T-helper 1 cell treated with Interleukin-12 subunit alpha and Interleukin-12 subunit beta and Interleukin-4 antibody, amounts not matched to agents 30 μg/mL and 1 μg/mL, for 36 hours (primary cell): Measurements from ENCODE around the gene CRISPLD2.

ENCODE experiments used
- H3K27ac Mint-ChIP-seq: one replicate; pipeline ENCODE4 v1.8.0; 2021; ENCODE audit warnings: mild to moderate bottlenecking, mixed read lengths
- H3K27me3 Mint-ChIP-seq: one replicate; pipeline ENCODE4 v1.8.0; 2021; ENCODE audit warnings: low read depth, mixed read lengths
- H3K36me3 Mint-ChIP-seq: one replicate; pipeline ENCODE4 v1.8.0; 2021; ENCODE audit warnings: low read depth, mixed read lengths
- H3K4me1 Mint-ChIP-seq: one replicate; pipeline ENCODE4 v1.8.0; 2021; ENCODE audit warnings: low read depth, mixed read lengths
- H3K4me3 Mint-ChIP-seq: one replicate; pipeline ENCODE4 v1.8.0; 2021; ENCODE audit warnings: mild to moderate bottlenecking, moderate library complexity, mixed read lengths
- H3K9me3 Mint-ChIP-seq: one replicate; pipeline ENCODE4 v1.8.0; 2021; ENCODE audit warnings: mixed read lengths

The CRISPLD2 gene

DNA sequence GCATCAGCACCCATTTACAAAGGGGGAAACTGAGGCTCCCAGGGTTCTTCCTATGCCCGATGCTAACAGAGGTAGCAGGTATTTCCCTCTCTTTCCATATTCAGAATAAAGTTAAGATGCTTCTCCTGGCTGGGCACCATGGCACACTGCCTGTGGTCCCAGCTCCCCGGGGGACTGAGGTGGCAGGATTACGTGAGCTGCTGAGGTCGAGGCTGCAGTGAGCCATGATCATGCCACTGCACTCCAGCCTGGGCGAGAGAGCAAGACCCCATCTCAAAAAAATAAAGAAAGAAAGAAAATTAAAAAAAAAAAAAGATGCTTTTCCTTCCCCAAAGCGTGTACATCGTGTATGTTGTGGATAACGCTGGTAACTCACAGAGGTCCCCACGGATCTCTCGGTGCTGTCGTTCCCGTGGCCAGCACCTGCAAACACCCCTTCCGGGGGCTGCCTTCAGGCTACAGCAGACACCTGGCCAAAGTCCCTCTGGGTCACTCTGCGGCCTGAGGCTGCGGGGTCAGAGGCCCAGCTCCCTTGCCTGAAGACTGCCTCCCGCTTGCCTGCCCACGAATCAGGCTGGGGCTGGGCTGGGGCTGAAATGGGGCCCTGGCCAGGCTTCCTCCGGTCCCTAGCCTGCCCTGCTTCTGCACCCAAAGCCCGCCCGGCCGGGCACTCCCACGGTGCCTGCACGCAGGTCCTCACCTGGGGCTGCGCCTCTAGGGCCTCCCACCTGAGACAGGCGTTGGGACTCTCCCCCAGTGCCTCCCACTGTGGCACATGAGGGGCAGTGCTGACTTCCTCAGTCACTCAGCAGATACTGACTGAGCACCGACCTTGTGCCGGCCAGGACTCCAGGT, 128.4 kb downstream of the CRISPLD2 start:
- no peak overlapping the region for H3K27ac Mint-ChIP-seq
- H3K27me3 Mint-ChIP-seq, result peaks cover 8% of the 10 kb centered on the region
- no peaks in the 10 kb centered on the region for H3K9me3 Mint-ChIP-seq
- no peak overlapping the region for H3K4me3 Mint-ChIP-seq
- peaks cover 1% of the 10 kb centered on the region for H3K4me1 Mint-ChIP-seq
- no peaks in the 10 kb centered on the region for H3K36me3 Mint-ChIP-seq

DNA sequence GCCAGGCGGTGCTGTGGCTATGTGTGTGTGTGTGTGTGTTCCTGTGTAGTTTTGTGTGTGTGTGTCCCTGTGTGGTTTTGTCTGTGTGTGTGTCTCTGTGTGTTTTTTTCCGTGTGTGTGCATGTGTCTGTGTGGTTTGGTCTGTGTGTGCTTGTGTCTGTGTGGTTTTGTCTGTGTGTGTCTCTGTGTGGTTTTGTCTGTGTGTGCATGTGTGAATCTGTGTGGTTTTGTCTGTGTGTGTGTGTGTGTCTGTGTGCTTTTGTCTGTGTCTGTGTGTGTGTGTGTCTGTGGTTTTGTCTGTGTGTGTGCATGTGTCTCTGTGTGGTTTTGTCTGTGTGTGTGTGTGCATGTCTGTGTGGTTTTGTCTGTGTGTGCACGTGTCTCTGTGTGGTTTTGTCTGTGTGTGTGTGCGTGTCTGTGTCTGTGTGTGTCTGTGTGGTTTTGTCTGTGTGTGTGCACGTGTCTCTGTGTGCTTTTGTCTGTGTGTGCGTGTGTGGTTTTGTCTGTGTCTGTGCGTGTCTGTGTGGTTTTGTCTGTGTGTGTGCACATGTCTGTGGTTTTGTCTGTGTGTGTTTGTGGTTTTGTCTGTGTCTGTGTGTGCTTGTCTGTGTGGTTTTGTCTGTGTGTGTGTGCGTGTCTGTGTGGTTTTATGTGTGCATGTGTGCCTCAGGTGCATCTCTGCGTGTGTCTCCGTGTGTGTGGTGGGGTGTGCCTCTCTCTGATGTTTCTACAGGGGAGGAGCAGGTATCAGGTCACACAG, 129.2 kb downstream of the CRISPLD2 start:
- H3K4me1 Mint-ChIP-seq, result peaks cover 1% of the 10 kb centered on the region
- no peaks in the 10 kb centered on the region for H3K9me3 Mint-ChIP-seq
- peaks cover 8% of the 10 kb centered on the region for H3K27me3 Mint-ChIP-seq
- H3K36me3 Mint-ChIP-seq, result no peaks in the 10 kb centered on the region
- H3K27ac Mint-ChIP-seq, result no peak overlapping the region
- H3K4me3 Mint-ChIP-seq, result no peak overlapping the region

DNA sequence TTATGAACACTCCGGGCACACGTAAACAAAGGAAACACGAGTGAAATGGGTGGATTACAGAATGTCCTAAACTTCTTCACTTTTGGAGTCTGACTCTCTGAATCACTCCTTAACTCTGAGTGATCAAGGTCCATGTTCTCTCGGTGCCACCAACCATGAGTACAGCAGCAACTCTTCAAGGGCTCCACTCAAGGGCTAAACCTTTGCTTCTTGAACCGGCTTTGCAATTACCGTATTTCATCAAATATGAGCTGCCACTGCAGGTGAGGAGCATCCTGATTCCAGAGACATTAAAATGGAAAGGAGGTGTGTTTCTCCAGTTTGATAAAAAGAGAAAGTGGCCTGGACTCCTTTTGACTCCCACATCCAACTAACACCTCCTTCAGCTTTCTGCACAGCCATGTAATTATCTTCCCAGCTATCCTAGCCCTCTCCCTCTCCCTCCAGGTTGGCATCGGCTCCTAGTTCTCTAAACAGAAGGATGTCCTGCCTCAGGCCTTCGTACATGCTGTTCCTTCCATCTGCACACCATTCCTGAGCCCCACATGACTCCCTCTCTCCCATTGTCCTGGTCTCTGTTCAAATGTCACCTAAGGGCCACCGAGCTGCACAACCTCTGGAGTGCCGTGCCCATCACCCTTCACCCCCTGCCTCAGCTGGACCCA, 130.1 kb downstream of the CRISPLD2 start:
- Mint-ChIP-seq H3K4me1 (peaks cover 1% of the 10 kb centered on the region), H3K4me3 (no peak overlapping the region), H3K27ac (no peak overlapping the region), H3K9me3 (no peaks in the 10 kb centered on the region), H3K36me3 (no peaks in the 10 kb centered on the region), H3K27me3 (peaks cover 8% of the 10 kb centered on the region)

DNA sequence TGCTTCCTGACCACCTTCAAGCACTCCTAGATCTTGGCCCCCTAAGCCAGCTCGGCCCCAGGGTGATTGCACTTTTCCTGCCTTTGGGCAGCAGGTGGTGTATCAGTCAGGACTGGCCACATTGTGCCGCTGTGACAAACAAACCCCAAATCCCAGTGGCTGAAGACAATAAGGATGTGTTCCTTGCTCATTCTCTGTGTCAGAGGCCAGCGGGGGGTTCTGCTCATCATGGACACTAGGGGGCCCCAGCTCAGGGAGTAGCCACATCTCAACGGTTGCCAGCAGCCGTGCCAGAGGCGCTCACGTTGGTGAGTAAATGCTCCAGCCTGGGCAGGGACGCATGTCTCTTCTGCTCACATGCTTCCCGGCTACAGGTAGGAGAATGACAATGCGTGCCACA, 131.1 kb downstream of the CRISPLD2 start:
- no peak overlapping the region for H3K27ac Mint-ChIP-seq
- no peak overlapping the region for H3K4me3 Mint-ChIP-seq
- H3K27me3 Mint-ChIP-seq, result peaks cover 5% of the 10 kb centered on the region
- H3K4me1 Mint-ChIP-seq, result peaks cover 1% of the 10 kb centered on the region
- no peaks in the 10 kb centered on the region for H3K36me3 Mint-ChIP-seq
- H3K9me3 Mint-ChIP-seq, result no peaks in the 10 kb centered on the region

DNA sequence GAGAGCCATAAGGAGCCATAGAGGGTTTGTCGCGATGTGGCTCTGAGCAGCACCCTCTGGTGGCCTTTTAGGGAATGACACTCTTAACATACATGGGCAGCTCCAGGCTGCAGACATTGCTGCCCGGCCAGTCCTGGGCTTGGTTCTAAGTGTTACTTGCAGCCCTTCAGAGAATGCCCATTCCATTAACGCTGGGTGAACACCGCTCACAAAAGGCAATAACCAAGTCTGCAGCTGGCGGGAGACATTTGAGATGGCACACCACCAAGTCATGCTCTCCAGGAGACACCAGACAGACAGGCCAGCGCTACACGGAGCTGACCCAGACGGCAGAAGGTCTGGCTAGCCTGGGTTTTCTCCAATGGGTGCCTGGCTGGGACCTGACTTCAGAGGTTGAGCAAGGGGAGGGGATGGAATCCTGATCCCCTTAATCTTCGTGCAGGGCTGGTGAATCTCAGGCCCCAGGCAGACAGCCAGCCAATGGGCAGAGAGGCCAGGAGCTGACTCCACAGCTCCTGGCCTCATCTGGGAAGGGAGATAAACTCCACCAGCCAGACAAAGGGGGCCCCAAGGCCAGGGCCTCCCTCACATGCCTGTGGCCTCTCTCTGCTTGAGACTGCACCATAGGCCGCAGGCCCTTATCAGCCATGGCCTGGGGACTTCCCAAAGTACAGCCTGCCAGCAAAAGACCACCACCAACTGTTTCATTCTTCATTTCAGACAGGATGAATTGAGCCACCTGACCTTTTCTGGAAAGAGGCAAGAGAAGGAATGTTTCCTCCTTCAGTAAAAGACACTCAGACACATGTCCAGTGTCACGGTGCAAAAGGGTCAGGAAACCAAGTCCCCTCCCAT, 132.8 kb downstream of the CRISPLD2 start:
- Mint-ChIP-seq H3K36me3 (no peaks in the 10 kb centered on the region), H3K27me3 (peaks cover 5% of the 10 kb centered on the region), H3K4me1 (peaks cover 1% of the 10 kb centered on the region), H3K9me3 (no peaks in the 10 kb centered on the region), H3K27ac (no peak overlapping the region), H3K4me3 (no peak overlapping the region)

DNA sequence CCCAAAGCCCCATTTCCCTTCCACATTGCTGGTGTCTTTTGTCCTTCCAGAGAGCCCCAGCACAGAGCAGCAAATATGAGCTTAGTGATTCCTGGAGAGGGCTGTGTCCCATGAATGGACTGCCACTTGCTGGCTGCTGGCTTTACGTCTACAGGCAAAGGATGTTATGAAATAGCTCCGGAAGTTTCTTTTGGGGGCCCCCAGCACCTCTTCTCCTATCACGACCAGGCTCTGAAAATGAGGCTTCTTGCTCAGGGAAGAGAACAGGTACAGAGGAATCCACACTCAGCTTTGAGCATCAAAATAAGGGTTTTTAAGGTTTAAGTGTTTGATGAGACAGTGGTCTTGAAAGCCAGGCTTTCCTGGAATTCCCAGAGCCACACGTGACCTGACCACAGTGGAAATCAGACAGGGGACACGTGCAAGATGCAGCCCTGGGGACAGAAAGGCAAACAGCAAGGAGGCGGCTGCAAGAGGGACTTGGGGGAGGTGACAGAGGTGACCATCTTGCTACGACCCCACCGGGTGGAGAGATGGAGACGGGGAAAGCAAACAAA, 133.5 kb downstream of the CRISPLD2 start:
- no peak overlapping the region for H3K27ac Mint-ChIP-seq
- H3K36me3 Mint-ChIP-seq, result no peaks in the 10 kb centered on the region
- H3K4me3 Mint-ChIP-seq, result no peak overlapping the region
- H3K4me1 Mint-ChIP-seq, result peaks cover 1% of the 10 kb centered on the region
- no peaks in the 10 kb centered on the region for H3K9me3 Mint-ChIP-seq
- peaks cover 5% of the 10 kb centered on the region for H3K27me3 Mint-ChIP-seq

DNA sequence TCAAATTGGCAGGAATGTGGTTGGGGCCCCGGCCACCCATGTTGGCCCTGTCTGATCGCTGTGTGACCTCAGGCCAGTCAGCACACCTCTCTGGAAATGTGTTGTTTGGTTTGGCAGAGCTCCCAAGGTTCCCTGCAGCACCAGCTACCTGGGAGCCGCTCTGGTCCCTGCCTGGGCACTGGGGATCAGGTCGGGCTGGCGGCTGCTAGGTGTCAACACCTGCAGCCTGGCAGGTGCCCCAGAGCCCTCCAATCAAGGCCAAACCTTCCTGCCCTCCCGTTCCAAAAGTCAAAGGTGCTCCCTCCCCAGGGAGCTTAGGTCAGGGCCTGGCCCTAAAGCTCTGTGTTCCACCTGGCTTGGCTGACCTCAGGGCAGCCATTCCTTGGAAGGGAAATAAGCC, 135.6 kb downstream of the CRISPLD2 start:
- Mint-ChIP-seq H3K27ac (no peak overlapping the region), H3K9me3 (no peaks in the 10 kb centered on the region), H3K4me3 (no peak overlapping the region), H3K36me3 (no peaks in the 10 kb centered on the region), H3K27me3 (peaks cover 6% of the 10 kb centered on the region), H3K4me1 (peaks cover 1% of the 10 kb centered on the region)

DNA sequence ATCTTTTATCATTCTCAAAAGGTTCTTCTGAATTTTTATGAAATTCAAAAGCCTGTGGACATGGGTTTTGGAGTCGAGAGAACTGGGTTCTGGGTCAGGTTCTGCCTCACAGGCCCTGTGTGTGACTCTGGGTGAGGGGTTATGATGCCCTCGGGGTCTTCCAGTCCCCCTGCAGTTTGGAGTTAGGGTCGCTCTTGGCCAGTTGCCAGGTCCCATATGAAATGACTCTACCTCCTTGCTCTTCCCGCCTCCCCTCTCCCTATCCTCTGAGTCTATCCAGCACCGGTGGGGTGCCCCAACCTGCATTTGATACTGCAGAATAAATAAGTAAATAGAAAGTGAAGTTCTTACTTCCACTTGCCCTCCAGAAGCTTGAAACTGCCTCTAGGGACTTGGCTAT, 137.4 kb downstream of the CRISPLD2 start:
- Mint-ChIP-seq H3K27me3 (peaks cover 6% of the 10 kb centered on the region), H3K4me3 (no peak overlapping the region), H3K4me1 (no peaks in the 10 kb centered on the region), H3K27ac (no peak overlapping the region), H3K36me3 (no peaks in the 10 kb centered on the region), H3K9me3 (no peaks in the 10 kb centered on the region)

DNA sequence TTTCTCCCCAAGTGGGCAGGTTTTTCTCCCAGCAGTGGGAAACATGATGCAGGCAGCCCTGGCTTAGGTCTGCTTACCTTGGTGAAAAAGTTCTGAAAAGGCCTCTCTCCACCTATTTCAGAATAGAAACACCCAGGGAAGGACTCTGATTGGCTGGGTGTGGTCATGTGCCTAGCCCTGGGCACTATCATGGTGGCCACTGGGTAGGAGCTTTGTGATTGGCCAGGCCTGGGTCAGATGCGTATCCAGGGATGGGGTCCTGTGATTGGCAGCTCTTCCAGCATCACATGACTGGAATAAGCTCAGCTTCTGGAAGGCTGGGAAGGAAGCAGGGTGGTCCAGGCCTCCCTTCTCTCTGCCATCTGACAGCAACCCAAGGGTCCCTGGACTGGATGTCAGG, 138.0 kb downstream of the CRISPLD2 start:
- H3K36me3 Mint-ChIP-seq, result no peaks in the 10 kb centered on the region
- no peaks in the 10 kb centered on the region for H3K9me3 Mint-ChIP-seq
- no peaks in the 10 kb centered on the region for H3K4me1 Mint-ChIP-seq
- no peak overlapping the region for H3K4me3 Mint-ChIP-seq
- no peak overlapping the region for H3K27ac Mint-ChIP-seq
- H3K27me3 Mint-ChIP-seq, result peaks cover 6% of the 10 kb centered on the region
